ENCODE results near the gene NDUFB2. TPM values are rescaled to one million over a fixed set of nuclear protein-coding genes. Genes with fewer than 3 reads are reported as not detected.
A peak's percentile ranks its signal among the peaks of the same experiment; 100 is the strongest.
"Not testable (repeated sequence)": the region's sequence is repeated elsewhere in the genome, so short reads cannot be mapped to it uniquely, and the experiment has no call there.

Gene NDUFB2
- total RNA-seq: 45.4 TPM

- peak; percentile 88 for DNase-seq
Measured at GRCh38 chr7:140696680-140697446, at the start of gene NDUFB2. Gene NDUFB2 (plus strand): TSS chr7:140696708. CDS start chr7:140696745, 37 bp downstream.

- DNase-seq: no peak
Measured at GRCh38 chr7:140646931-140647647, 49.4 kb upstream of the NDUFB2 start.

- no peak for DNase-seq
Measured at GRCh38 chr7:140649556-140650205, 46.8 kb upstream of the NDUFB2 start.

- DNase-seq: no peak
Measured at GRCh38 chr7:140650367-140650766, 46.1 kb upstream of the NDUFB2 start.

GRCh38 chr7:140653319-140654108 lies 43.0 kb upstream of the NDUFB2 start:
- DNase-seq: peak; percentile 35

GRCh38 chr7:140654109-140654387 lies 42.5 kb upstream of the NDUFB2 start:
- no peak for DNase-seq

- DNase-seq: no peak
Measured at GRCh38 chr7:140654661-140655060, 41.8 kb upstream of the NDUFB2 start.

GRCh38 chr7:140655511-140656408 lies 40.7 kb upstream of the NDUFB2 start:
- DNase-seq: no peak

GRCh38 chr7:140656548-140657515 lies 39.7 kb upstream of the NDUFB2 start:
- no peak for DNase-seq

- DNase-seq: no peak
Measured at GRCh38 chr7:140657891-140658290, 38.6 kb upstream of the NDUFB2 start.

- no peak for DNase-seq
Measured at GRCh38 chr7:140659856-140660255, 36.7 kb upstream of the NDUFB2 start.

- DNase-seq: no peak
Measured at GRCh38 chr7:140661124-140661523, 35.4 kb upstream of the NDUFB2 start.

- DNase-seq: not testable (repeated sequence)
Measured at GRCh38 chr7:140662938-140663337, 33.6 kb upstream of the NDUFB2 start.

- DNase-seq: no peak
Measured at GRCh38 chr7:140667476-140667875, 29.0 kb upstream of the NDUFB2 start.

GRCh38 chr7:140668641-140669040 lies 27.9 kb upstream of the NDUFB2 start:
- DNase-seq: no peak

GRCh38 chr7:140669352-140669751 lies 27.2 kb upstream of the NDUFB2 start:
- no peak for DNase-seq

GRCh38 chr7:140669862-140670261 lies 26.6 kb upstream of the NDUFB2 start:
- not testable (repeated sequence) for DNase-seq

GRCh38 chr7:140670343-140670935 lies 26.1 kb upstream of the NDUFB2 start:
- DNase-seq: no peak

- DNase-seq: no peak
Measured at GRCh38 chr7:140671966-140672365, 24.5 kb upstream of the NDUFB2 start.
